Endometrium (tissue), 2 donors: ENCODE measurements around the gene OR5B21.

Experiments used
- FAIRE-seq: peaks from 2 replicates; lab custom pipeline; 2012; peaks lifted over from hg19 to GRCh38; lab: Jason Lieb, UNC
- donor health status: control.
- donor health status: control.

OR5B21 gene

DNA sequence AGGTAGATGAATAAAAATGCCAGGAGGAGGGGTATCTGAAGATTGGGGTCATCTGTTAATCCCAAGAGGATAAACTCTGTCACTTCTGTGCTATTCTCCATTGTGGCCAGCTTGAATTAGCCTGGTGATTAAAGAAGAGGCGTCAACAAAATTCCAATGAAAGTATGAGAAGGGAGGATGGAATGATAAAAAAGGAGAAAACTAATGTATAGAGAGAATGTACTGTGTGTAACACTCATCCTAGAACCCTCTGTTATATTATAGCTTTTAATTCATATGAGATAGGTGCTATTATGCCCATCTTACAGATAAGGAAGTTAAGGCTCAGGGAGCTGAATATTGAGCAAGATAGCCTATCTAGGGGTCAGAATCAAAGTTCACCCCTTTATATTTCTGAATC lies at the start of gene OR5B21:
OR5B21 (minus strand) TSS at position 101 of the 400 bp plus-strand sequence; CDS start at position 101, 0 bp downstream.
- FAIRE-seq, result no peak

DNA sequence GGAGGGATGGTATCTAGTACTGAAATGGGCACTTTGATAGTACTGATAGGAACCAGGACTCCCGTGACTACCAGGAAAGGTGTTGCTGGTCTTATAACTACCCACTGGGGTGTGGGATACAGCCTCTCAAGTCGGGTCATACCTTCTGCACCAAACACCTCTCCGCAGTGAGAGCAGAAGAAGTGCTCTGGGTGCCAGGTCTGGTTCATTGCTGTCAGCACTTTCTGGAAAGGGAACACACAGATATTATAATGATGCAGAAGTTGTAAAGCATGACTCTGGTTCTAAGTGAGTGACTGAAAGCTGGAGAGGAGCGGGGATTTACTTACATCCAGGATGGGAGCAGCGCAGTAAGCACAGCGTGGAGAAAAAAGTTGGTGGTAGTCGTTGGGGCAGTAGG lies 41.7 kb upstream of the OR5B21 start:
- no peak for FAIRE-seq

DNA sequence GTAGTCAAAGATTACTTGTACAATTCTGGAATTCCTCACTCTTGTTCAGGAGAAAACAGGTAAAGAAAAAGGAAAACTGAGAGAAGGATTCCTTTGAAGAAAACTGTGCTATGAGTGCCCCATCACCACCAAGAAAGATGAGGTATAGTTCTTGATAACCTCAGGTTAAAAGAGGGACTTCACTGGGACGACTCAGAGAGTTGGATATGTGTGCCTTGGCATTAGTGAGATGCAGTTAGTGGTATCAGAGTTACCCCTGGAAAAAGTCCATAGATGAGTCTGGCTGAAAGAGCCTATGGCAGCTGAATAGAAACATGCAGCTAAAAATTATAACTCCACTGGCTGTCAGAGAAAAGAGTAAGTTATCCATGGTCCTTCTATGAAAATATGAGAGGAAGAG lies 38.9 kb upstream of the OR5B21 start:
- FAIRE-seq, result no peak

DNA sequence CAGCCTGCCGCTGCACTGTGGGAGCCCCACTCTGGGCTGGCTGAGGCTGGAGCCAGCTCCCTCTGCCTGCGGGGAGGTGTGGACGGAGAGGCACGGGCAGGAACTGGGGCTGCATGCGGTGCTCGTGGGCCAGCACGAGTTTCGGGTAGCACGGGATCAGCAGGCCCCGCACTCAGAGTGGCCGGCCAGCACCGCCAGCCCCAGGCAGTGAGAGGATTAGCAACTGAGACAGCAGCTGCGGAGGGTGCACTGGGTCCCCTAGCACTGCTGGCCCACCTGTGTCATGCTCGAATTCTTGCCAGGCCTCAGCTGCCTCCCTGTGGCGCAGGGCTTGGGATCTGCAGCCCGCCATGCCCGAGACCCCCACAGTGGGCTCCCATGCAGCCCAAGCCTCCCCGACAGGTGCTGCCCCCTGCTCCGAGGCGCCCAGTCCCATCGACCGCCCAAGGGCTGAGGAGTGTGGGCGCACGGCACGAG lies 24.0 kb upstream of the OR5B21 start:
- FAIRE-seq, result no peak

DNA sequence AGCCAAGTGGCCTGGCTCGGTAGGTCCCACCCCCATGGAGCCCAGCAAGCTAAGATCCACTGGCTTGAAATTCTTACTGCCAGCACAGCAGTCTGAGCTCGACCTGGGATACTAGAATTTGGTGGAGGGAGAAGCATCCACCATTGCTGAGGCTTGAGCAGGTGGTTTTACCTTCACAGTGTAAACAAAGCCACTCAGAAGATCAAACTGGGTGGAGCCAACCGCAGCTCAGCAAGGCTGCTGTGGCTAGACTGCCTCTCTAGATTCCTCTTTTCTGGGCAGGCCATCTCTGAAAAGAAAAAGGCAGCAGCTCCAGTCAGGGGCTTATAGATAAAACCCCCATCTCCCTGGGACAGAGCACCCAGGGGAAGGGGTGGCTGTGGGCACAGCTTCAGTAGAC lies 22.3 kb upstream of the OR5B21 start:
- no peak for FAIRE-seq

DNA sequence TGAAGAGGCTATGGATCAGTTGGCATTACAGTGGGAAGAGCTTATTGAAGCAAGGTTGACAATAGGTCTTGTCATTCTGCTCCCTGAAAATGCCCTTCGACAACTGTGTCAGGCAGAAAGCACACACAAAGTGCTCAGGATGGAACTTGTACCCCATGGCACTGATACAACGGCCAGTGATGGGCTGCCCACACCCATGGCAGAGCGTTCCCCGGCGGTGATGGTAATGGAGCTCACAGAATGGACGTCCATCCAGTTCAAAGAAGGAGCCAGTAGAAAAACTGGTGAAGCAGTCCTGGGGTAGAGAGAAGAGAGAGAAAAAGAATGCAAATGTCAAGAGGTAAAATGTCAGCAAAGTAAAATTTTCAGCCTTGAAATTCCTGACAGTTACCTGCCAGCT lies 19.5 kb upstream of the OR5B21 start:
- no peak for FAIRE-seq

DNA sequence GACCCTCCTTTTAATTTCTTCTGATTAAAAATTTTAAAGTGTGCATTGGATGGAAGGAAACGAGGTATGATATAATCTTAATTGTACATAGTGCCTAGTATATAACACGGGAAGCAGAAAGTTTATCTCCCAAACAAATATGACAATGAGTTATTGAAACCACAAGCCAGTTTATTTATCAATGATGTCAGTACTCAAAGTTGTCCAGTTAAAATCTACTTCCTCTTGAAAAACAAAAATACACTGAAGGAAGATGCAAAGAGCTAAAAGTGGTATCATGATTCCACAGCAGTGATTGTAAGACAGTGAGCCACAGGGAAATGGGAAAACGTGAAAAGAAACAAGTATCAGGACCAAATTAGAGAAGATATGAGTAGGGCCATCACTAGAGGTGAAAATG lies 18.8 kb upstream of the OR5B21 start:
- no peak for FAIRE-seq

DNA sequence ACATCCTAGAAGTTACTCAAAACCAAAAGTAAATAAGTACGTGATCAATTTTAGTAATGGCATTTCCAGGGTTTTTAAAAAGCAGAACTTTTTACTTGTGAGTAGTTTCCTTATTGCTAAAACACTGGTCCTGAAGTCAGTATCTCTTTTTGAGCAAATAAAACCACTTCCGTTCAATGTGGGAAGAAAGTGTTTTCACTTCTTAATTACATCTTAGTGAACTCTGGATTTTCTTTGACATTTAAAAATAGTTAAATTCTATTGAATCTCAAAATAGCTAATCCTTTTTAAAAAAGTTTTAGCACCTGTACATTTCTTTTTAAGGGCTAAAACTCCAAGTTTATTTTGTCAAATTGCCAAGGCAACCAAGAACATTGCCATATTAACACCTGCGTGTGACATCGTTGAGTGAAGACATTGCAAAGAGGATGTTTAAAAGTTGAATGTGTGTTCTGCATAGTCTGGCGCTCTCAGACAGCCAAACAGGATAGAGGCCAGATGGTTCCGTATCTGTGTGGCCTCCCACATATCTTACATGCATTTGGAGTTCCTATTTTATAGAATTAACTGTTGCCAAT lies 17.2 kb upstream of the OR5B21 start:
- FAIRE-seq, result no peak

DNA sequence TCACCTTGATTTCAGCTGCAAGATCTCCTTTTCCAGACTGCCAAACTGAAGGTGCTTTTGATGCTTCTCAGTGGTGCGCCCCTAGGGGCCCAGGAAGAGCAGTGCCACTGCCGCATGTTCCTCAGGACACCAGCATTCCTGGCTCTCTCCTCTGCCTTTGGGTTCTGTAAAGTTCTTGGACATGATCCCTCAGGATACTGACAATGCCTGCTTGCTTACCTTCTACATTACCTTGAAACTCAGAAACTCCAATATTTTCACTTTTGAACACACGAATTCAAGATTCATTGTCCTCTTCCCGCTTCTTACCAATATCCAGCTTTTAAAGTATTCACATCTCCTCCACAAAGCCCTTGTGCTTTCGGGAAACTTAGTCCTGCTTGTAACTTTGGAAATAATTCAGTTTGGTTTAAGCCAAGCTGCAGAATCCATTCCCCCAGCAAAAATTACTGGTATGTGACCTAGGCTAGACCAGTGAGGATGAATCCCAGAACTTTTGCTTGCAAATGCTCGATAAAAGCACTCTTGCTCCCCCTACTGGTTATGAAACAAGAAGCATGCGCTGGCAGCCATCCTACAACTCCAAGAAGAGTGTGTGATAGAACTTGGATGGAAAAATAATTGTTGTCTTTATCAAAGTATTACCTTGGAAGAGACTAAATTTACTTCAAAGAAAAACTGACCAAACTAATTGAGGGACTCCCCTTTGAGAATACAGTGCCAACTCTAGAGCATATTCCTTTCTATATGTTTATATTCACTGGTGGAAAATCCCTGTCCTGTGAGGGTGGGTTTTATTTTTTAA lies 16.5 kb upstream of the OR5B21 start:
- no peak for FAIRE-seq

DNA sequence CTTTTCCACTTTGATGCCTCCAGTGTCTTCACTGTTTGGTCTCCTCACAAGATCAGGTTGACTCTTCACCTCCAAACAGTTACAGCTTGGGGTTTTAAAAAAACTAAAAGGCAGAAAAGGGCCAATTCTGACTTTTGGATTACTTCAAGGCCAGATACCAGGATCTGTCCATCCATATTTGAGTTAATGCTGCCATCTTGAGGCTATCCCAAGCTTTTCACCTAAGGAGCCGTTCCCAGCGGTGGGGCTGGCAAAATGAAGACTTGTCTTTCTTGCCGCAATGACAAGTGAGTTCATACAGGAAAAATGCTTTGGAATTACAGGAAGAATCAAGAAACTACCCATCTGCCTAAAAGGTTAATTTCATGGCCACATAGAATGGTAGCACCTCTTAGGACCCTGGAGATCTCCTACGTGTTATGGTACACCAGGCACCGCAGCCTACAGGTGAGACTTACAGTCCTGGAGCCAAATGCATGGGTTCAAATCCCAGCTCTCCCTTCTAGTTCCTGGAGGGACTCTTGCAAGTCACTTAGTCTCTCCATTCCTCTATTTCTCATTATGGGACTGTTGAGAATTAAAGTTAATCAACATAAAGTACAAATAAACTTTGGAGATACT lies 6.0 kb upstream of the OR5B21 start:
- FAIRE-seq, result no peak

DNA sequence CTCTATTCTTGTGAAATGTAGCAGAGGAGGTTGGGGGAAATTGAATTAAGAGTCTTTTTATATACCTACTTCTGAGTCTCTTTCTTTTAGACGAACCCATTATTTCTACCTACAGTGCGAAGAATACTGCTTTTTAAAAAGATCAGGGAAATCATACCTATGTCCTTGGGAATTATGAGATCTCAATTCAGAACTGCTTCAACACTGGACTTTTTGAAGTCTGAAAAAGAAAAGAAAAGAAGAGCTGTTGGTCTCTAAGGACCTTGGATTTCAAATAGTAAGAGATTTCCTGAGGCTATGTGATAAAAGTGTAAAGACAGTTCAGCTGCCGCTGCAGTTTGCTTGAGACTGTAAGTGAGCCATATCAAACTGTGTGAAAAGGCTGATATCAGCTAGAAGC lies 3.7 kb upstream of the OR5B21 start:
- no peak for FAIRE-seq

DNA sequence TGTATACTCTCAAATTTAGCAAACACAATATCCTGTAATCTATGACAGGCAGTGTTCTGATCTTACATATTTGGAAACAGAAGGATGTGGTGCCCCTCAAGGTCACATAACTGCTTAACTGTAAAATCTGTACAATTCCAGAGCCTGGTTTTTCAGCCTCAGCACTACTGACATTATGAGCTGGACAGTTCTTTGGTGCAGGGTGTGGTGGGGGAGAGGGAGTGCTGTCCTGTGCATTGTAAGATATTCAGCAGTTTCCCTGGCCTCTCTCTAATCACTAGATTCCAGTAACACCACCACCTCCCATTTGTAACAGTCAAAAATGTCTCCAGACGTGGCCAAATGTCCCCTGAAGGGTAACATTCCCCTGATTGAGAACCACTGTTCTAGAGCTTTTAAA lies 1.8 kb upstream of the OR5B21 start:
- FAIRE-seq, result no peak

DNA sequence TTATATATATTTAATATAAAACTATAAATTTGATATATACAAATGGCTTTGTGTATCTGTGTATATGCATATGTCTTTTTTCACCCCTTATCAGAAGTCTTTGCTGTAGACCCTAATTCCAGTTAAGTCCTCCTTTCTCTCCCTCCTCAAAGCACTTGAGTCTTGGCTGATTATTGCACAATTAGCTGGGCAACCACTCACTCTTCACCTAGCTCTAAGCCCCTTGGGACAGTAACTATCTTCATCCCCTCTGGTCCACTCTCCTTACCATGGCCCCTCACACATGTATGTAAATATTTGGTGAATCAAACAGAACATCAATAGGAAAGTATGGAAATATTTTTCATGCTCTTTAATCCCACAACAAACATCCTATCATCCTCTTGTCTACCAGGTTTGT lies 909 bp upstream of the OR5B21 start:
- FAIRE-seq, result no peak

DNA sequence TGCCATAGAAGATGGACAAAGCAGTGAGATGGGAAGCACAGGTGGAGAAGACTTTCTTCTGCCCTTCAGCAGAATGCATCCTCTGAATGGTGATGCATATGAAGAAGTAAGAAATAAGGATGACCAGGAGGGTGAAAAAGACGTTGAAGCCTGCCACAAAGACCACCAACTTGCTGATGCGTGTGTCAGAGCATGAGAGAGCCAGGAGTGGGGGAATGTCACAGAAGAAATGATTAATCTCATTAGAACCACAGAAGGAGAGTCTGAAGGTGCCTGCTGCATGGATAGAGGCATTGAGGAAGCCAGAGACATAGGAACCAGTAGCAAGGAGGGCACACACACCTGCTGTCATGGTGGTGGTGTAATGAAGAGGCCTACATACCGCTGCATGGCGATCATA lies 550 bp downstream of the OR5B21 start:
- FAIRE-seq, result no peak

DNA sequence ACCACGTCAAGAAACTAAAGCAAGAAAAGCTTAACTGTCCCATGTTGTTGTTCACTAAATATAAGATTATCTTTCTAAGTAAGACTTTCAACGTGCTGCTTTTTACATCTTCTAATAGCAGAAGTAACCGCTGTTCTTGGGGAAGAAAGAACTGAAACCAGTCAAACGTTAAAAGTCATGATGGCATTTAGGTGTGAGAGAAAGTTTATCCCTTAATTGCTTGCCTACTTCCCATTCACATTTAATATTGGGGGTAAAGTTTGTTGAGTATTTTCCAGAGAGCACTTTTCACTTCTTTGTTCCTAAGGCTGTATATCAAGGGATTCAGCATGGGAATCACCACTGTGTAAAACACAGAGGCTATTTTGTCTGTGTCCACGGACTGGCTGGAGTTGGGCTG lies 970 bp downstream of the OR5B21 start:
- FAIRE-seq, result no peak

DNA sequence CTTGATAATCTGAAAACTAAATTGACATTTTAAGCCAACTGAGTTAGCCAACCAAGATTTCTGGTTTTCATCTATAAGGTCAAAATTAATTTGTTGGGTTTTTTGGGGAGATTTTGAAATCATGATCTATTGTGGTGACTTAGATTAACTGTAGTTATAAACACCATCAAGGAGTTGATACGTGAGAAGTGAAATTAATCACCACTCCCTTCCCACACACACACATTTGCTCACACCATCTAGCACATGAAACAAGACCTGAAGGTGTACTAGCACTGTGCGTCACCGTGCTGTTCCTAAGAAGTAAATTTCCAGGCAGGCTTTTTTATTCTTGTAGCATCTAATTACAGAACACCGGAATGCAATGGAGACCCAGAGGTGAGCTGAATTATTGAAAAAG lies 2.1 kb downstream of the OR5B21 start:
- FAIRE-seq, result no peak

DNA sequence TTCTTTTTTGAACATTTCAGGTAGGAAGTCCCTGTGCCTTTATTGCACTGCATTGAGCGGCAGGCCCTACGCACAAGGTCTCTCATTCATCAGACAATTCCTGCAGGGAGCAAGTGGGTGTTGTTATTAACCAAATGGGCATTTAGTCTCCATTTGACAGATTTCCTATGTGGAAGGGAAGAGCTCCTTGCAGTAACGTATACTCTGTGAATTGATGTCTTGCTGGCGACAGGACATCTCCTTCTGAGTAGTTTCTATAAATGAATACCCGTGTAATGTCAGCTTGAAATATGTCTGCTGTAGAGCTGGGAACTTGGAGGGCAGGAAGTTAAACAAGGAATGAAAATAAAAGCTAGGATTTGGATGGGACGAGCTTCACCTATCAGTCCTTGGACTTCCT lies 3.7 kb downstream of the OR5B21 start:
- FAIRE-seq, result no peak

DNA sequence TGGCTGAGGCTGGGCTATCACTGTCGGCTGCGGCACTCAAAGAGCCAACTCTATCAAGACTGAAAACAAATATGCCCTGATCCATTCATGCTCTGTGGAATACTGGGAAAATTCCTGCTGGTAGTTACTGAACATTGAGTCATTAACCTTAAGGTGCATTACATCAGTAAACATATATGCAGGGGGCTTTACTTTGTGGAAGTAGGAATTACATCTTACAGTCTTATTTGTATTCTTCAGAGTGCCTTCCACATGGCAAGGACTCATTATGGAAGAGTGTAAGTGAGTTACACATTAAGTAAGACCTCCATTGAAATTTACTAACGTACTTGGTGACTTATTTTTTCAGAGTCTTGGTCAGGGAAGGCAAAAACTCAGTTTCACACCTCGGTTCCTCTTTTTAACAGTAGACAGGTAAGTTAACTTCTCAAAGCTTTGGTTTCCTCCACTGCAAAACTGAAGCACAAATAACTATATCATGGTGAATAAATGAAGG lies 4.5 kb downstream of the OR5B21 start:
- FAIRE-seq, result no peak

DNA sequence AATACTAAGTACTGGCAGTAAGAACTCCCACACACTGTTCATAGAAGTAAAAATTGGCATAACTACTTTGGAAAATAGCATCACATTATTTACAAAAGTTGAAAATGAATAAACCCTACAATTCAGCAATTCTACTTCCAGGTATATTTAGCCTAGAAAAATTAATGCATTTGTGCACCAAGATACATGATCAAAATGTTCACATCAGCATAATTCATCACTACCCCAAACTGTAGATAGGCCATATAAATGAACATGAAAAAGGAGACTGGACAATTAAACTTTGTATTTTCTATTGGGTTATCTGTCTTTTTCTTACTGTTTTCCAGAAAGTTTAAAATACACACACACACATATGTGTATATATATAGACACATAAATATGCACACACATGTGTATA lies 5.9 kb downstream of the OR5B21 start:
- FAIRE-seq, result no peak

DNA sequence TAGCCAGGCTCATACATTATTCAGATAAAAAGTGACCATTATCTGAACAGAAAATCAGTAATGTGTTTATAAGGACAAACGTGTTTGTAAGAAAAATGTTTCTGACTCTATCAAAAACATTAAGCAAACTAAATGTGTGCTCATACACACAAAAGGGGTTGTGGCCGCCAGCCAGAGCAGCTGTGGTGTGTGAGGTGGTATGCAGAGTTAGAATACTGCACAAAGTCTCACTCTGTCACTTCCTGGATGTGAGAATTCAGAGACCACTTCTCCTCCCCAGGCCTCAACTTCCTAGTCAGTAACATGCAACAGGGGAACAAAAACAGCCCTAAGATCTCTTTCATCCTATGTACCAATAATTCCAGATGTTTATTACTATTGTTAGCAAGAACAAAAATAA lies 9.4 kb downstream of the OR5B21 start:
- FAIRE-seq, result no peak

DNA sequence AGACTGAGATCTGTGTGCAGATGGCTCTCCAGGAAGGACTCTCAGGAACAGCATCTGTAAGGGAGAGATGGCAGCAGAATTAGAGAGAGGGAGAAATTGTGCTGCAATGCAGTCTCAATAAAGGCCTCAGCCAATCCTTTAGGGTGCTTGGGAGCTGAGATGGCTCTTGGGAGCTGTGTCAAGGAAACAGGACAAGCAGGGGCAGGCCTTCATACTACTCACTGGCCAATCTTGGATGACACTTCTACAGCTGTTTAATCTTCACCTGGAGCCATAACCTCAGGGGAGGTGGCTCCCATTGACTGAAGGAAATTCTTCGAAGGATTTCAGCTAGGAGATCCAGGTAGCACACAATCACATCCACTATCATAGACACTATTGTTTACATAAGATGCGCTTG lies 10.0 kb downstream of the OR5B21 start:
- FAIRE-seq, result no peak

DNA sequence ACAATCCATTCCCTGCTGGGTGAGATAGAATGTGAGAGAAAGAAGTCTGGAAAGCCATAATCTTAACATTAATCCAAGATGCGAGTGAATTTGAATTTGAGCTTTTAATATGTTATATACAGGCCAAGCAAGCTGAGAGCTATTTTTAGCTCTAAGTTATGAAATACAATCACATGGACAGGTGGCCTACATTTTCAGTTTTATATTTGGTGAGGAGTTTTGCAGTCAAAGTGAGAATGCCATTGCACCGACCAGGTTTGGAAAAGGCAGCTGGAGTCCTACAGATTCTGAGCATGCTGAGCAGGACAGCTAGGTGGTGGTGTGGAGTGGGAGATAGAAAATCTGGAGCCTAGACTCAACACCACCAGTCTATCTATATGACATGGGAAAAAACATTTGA lies 12.0 kb downstream of the OR5B21 start:
- FAIRE-seq, result no peak

DNA sequence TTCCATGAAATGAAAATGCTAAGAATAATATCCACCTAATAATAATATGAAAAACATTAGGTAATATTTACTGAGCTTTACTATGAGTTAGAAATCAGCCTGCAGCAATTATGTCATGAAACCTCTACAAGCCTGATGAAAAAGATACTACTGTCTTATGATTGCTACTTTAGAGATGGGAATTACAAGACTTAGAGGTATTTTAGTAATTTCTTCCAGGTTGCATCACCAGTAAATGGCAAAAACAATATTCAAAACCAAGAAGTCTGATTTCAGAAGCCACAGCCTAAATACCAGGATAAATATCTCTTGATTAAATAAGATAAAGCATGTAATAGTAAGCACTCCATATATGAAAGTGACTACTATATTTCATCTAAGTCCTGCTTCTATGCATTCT lies 13.8 kb downstream of the OR5B21 start:
- no peak for FAIRE-seq
